Prostate gland (tissue), 2 donors: ENCODE results near the gene TMEM131L. TPM values are rescaled to one million over a fixed set of nuclear protein-coding genes. Genes with fewer than 3 reads are reported as not detected.

ENCODE experiments used
- DNase-seq: peaks from one replicate; pipeline ENCODE4 v3.0.0-alpha.2; 2019; ENCODE audit warnings: low spot score
- H3K27ac ChIP-seq, 2 donors: fragments of 200-600 bp; sonication (generic); 2 replicates each; pipeline ENCODE4 v1.5.1; 2017 to 2019
- H3K27me3 ChIP-seq: fragments of 200-600 bp; sonication (generic); replicated peaks from 2 replicates; pipeline ENCODE4 v1.5.1; 2019; ENCODE audit not compliant: insufficient read depth
- H3K36me3 ChIP-seq, 2 donors: fragments of 200-600 bp; sonication (generic); 1 replicate in 1 of 2; 2 replicates in 1 of 2; pipeline versions ENCODE4 v1.5.1 to v1.8.1; 2017 to 2019
- H3K4me1 ChIP-seq: fragments of 200-600 bp; sonication (generic); replicated peaks from 2 replicates; pipeline ENCODE4 v1.5.1; 2019
- H3K4me3 ChIP-seq, 2 donors: fragments of 200-600 bp; sonication (generic); 2 replicates each; pipeline ENCODE4 v1.5.1; 2017 to 2019
- H3K9me3 ChIP-seq: fragments of 200-600 bp; sonication (generic); 2 replicates; pipeline ENCODE4 v1.5.1; 2017
- CTCF ChIP-seq, 4 experiments: fragments of 200-600 bp in 2 of 4; fragments of 450-650 bp in 2 of 4; sonication (generic) in 2 of 4; IDR thresholded peaks; 1 replicate in 3 of 4; 2 replicates in 1 of 4; pipeline ENCODE4 v1.5.1; 2016 to 2019; ENCODE audit warnings: antibody characterized with exemption in 4 of 4, mild to moderate bottlenecking in 2 of 4, moderate library complexity in 2 of 4
- POLR2A ChIP-seq: fragments of 450-650 bp; IDR thresholded peaks from one replicate; pipeline ENCODE4 v1.6.1; 2016; ENCODE audit warnings: antibody characterized with exemption, mild to moderate bottlenecking
- POLR2AphosphoS5 ChIP-seq: sonication (generic); formaldehyde crosslinking; IDR thresholded peaks from one replicate; pipeline ENCODE4 v1.6.1; 2017; ENCODE audit warnings: antibody characterized with exemption
- WGBS: methylation state at CpG from one replicate; pipeline ENCODE4 v1.1.5; 2018; 5-methylcytosine and 5-hydroxymethylcytosine counted together
- intact Hi-C: fragments of 100-400 bp; cut with DNase I; formaldehyde crosslinking; loops from one replicate; pipeline ENCODE4 v1.14.2; 2022
- total RNA-seq, 2 donors: library from RNA; depleted of rRNA; stranded (reverse); fragments of >200 nt; gene quantifications; one replicate each; pipeline ENCODE4 v1.1.0, GENCODE V29; 2016

TMEM131L gene
- total RNA-seq, 2 donors from 2014 or later = 9.3 to 12.5 TPM

DNA sequence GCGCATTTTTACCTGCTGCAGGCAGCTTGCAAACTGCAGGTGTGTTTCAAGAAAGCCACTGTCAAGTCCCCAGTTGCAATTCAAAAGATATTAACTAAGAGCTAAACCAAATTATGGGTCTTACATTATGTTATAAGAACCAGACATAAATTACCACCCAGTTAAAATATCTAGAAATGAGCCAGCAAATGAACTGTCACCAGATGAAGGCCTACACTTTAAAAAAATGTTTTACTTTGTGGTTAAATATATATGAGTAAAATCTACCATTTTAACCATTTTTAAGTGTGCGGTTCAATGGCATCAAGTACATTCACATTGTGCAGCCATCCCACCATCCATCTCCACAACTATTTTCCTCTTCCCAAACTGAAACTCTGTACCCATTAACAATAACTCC, 32.0 kb upstream of the TMEM131L start:
- H3K9me3 ChIP-seq = no peaks in the 10 kb centered on the region
- no peaks in the 10 kb centered on the region for H3K27me3 ChIP-seq
- H3K4me1 ChIP-seq = no peaks in the 10 kb centered on the region
- H3K4me3 ChIP-seq = no peak overlapping the region
- WGBS = 37% methylated on average over 2 of the region's 2 CpGs
- intact Hi-C loops = loop anchor here (10.0 kb wide), 2 partner anchors 89 to 141 kb away; partner anchors contain the start of gene MND1
- H3K27ac ChIP-seq = no peak overlapping the region
- TF ChIP-seq POLR2A = no peak
- no peak for TF ChIP-seq POLR2AphosphoS5
- TF ChIP-seq CTCF (IDR thresholded peaks at IDR 0.05) = no peak
- no peaks in the 10 kb centered on the region for H3K36me3 ChIP-seq
- DNase-seq = no peak

DNA sequence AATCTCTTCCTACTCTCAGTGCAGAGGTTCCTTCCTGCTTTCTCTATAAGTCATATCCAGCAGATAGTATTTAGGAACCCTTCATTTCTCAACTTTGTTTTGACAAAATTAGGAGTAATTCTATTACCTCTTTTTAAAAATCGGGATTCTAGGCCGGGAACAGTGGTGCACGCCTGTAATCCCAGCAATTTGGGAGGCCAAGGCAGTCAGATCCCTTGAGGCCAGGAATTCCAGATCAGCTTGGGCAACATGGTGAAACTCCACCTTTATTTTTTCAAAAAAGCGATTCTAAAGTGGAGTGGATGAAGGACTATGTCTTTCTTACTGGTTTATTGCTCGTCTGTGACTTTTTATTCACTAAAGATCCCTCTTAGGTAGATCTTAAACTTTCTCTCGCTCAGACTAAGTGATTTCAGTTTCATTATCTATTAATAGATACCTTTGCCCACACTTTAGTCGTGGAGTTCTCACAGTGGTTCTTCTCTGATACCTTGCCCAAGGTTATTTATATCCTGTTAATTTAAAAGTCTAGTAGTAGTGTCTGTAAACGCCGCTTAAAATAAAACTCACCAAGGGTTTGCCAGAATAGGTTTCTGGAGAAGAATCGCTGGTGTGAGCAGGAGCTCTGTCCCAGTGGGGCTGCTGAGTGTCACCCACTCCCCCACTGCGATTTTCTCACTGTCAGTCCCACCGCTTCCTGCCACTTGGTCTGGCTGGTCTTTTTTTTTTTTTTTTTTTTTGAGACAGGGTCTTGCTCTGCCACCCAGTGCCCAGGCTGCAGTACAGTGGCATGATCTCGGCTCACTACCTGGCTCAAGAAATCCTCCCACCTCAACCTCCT, 27.0 kb upstream of the TMEM131L start:
- no peak for DNase-seq
- Histone ChIP-seq H3K27me3 (no peaks in the 10 kb centered on the region), H3K4me1 (no peaks in the 10 kb centered on the region), H3K4me3 (no peak overlapping the region), H3K27ac (no peak overlapping the region), H3K9me3 (no peaks in the 10 kb centered on the region), H3K36me3 (no peaks in the 10 kb centered on the region)
- intact Hi-C loops = loop anchor here (10.0 kb wide), 2 partner anchors 94 to 136 kb away; partner anchors contain the start of gene MND1
- WGBS = 77% methylated on average over 13 of the region's 13 CpGs
- TF ChIP-seq CTCF (IDR thresholded peaks at IDR 0.05) = no peak
- no peak for TF ChIP-seq POLR2A
- no peak for TF ChIP-seq POLR2AphosphoS5

- TF ChIP-seq POLR2AphosphoS5 = no peak
- 86% methylated on average over 9 of the region's 9 CpGs for WGBS
- H3K27me3 ChIP-seq = no peaks in the 10 kb centered on the region
- no peak overlapping the region for H3K27ac ChIP-seq
- intact Hi-C loops = loop anchor here (10.0 kb wide), 2 partner anchors 95 to 135 kb away; partner anchors contain the start of gene MND1
- DNase-seq = no peak
- no peak overlapping the region for H3K4me3 ChIP-seq
- no peaks in the 10 kb centered on the region for H3K9me3 ChIP-seq
- no peaks in the 10 kb centered on the region for H3K36me3 ChIP-seq
- H3K4me1 ChIP-seq = no peaks in the 10 kb centered on the region
Measured at GRCh38 chr4:153439831-153440230, 26.3 kb upstream of the TMEM131L start.

GRCh38 chr4:153440475-153440874, 25.7 kb upstream of the TMEM131L start:
- DNase-seq = no peak
- no peaks in the 10 kb centered on the region for H3K9me3 ChIP-seq
- H3K27me3 ChIP-seq = no peaks in the 10 kb centered on the region
- H3K27ac ChIP-seq = no peak overlapping the region
- intact Hi-C loops = no loop called here
- TF ChIP-seq POLR2AphosphoS5 = no peak
- no peak for TF ChIP-seq POLR2A
- TF ChIP-seq CTCF (IDR thresholded peaks at IDR 0.05) = no peak
- no peak overlapping the region for H3K4me3 ChIP-seq
- H3K4me1 ChIP-seq = no peaks in the 10 kb centered on the region
- no peaks in the 10 kb centered on the region for H3K36me3 ChIP-seq
- 87% methylated on average over 6 of the region's 6 CpGs for WGBS

DNA sequence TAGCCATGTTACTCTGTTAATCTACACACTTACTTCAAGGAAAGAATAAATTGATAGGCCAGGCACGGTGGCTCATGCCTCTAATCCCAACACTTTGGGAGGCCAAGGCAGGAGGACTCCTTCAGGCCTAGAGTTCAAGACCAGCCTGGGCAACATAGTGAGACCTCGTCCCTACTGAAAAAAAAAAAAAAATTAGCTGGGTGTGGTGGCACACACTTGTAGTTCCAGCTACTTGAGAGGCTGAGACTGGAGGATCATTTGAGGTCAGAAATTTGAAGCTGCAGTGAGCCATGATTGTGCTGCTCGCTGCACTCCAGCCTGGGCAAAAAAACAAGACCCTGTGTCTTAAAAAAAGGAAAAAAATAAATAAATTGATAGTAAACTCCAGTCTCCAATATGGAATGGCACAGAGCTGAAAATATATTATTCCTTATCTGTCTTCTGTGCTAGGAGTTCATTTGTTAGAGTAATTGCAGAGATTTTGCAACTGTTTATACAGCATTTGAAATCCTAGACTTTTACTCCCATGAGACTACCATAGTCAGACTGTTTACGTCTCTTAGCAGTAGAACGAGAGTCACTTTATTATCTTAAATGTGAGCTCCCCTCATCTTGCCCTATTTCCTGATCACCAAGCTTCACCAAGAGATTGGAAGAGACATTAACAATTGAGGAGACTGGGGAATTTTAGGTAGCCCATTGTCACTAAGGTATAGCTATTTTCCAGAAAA, 18.8 kb upstream of the TMEM131L start:
- WGBS = 75% methylated on average over 5 of the region's 5 CpGs
- Histone ChIP-seq H3K4me3 (no peak overlapping the region), H3K9me3 (no peaks in the 10 kb centered on the region)

More for the DNA sequence above, 18.8 kb upstream of the TMEM131L start:
- Histone ChIP-seq H3K27ac (no peak overlapping the region), H3K36me3 (no peaks in the 10 kb centered on the region), H3K27me3 (no peaks in the 10 kb centered on the region), H3K4me1 (no peaks in the 10 kb centered on the region)
- intact Hi-C loops = no loop called here
- no peak for TF ChIP-seq POLR2AphosphoS5
- TF ChIP-seq CTCF (IDR thresholded peaks at IDR 0.05) = no peak
- no peak for TF ChIP-seq POLR2A
- no peak for DNase-seq
